ENCODE results near the gene HOMER3.
"Not testable (repeated sequence)": the region's sequence is repeated elsewhere in the genome, so short reads cannot be mapped to it uniquely, and the experiment has no call there.

DNA sequence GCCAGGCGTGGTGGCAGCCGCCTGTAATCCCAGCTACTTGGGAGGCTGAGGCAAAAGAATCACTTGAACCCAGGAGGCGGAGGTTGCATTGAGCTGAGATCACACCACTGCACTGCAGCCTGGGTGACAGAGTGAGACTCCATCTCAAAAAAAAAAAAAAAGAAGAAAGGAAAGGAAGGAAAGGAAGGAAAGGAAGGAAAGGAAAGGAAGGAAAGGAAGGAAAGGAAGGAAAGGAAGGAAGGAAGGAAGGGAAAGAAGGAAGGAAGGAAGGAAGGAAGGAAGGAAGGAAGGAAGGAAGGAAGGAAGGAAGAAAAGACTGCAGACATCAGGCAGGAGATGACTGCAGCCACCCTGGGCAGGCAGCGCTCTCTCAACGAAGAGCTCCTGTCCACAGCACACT lies 38.5 kb downstream of the HOMER3 start:
- TF ChIP-seq, protein P1, sequence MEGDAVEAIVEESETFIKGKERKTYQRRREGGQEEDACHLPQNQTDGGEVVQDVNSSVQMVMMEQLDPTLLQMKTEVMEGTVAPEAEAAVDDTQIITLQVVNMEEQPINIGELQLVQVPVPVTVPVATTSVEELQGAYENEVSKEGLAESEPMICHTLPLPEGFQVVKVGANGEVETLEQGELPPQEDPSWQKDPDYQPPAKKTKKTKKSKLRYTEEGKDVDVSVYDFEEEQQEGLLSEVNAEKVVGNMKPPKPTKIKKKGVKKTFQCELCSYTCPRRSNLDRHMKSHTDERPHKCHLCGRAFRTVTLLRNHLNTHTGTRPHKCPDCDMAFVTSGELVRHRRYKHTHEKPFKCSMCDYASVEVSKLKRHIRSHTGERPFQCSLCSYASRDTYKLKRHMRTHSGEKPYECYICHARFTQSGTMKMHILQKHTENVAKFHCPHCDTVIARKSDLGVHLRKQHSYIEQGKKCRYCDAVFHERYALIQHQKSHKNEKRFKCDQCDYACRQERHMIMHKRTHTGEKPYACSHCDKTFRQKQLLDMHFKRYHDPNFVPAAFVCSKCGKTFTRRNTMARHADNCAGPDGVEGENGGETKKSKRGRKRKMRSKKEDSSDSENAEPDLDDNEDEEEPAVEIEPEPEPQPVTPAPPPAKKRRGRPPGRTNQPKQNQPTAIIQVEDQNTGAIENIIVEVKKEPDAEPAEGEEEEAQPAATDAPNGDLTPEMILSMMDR (IDR thresholded peaks at IDR 0.05 in 4 of 5, conservative IDR thresholded peaks at IDR 0.05 in 1 of 5): not testable (repeated sequence)
- not testable (repeated sequence) for TF ChIP-seq POLR2A (IDR thresholded peaks at IDR 0.05)
